Loucy (cell line): ENCODE results near the gene GZF1.

Source experiments
- CTCF ChIP-seq: fragments of 200-600 bp; sonication (generic); conservative IDR thresholded peaks from 2 replicates; pipeline ENCODE4 v1.5.1; 2014; ENCODE audit warnings: mild to moderate bottlenecking, antibody characterized with exemption, low read length
- EZH2phosphoT487 ChIP-seq: fragments of 200-600 bp; IDR thresholded peaks from 2 replicates; pipeline ENCODE4 v1.6.1; 2018; ENCODE audit warnings: antibody characterized with exemption, mild to moderate bottlenecking, moderate library complexity, borderline replicate concordance

- no peak for TF ChIP-seq CTCF
- no peak for TF ChIP-seq EZH2phosphoT487
Measured at GRCh38 chr20:23343590-23343989, 18.4 kb upstream of the GZF1 start.
